ENCODE results near the gene KLHDC4.
A peak's percentile ranks its signal among the peaks of the same experiment; 100 is the strongest.
"Not testable (repeated sequence)": the region's sequence is repeated elsewhere in the genome, so short reads cannot be mapped to it uniquely, and the experiment has no call there.

KLHDC4 gene

GRCh38 chr16:87765776-87766484 is at the start of gene KLHDC4:
Gene KLHDC4, minus strand, starts transcription at chr16:87765986. Its CDS starts 96 bp downstream, at chr16:87765890.
- DNase-seq: peak; percentile 95

GRCh38 chr16:87815567-87815966 is 49.8 kb upstream of the KLHDC4 start:
- no peak for DNase-seq

GRCh38 chr16:87812200-87812656 is 46.4 kb upstream of the KLHDC4 start:
- no peak for DNase-seq

DNA sequence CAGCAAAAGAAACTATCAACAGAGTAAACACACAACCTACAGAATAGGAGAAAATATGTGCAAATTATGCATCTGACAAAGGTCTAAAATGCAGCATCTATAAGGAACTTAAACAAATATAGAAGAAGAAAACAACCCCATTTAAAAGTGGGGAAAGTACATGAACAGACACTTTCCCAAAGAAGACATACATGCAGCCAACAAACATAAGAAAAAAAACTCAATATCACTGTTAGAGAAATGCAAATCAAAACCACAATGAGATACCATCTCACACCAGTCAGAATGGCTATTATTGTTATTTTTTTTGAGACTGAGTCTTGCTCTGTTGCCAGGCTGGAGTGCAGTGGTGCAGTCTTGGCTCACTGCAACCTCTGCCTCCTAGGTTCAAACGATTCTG is 45.7 kb upstream of the KLHDC4 start:
- DNase-seq: not testable (repeated sequence)

GRCh38 chr16:87809150-87809902 is 43.5 kb upstream of the KLHDC4 start:
- DNase-seq: no peak

- no peak for DNase-seq
These were observed 42.3 kb upstream of the KLHDC4 start for GRCh38 chr16:87808108-87808507.

- peak; percentile 84 for DNase-seq
These were observed 41.1 kb upstream of the KLHDC4 start for GRCh38 chr16:87806641-87807546.

DNA sequence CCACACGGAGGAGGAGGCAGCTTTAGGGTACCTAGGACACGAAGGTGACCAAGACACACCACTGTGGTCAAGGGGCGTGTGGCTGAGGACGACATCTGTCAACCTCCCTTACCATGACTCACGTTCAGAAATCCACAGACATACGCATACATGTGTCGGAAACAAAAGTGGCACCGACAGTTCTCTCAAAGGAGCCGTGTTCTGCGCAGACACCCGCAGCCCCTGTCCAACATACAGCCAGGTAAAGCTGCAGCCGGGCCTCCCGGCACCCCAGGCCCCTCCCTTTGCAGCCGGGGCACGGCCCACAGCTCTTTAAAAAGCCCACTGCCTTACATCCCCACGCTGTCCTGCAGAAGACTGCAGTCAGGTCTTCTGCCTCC is 40.5 kb upstream of the KLHDC4 start:
- DNase-seq: no peak

- DNase-seq: no peak
These were observed 37.6 kb upstream of the KLHDC4 start for GRCh38 chr16:87803385-87803784.

DNA sequence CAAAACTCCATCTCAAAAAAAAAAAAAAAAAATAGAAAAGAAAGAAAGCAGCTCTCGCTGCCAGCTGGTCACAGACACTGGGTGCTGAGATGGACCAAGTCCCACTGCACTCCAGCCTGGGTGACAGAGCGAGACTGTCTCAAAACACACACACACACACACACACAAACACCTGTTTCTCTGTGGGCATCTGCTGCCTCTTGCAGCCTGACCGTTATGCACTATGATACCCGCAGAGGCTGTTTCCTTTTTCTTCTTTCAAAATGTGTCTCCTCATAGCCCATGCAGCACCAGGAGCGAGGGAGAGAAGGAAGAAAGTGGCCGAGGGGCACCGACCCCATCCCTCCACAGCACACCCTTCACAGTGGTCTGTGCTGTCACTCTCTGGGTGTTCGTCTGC is 36.9 kb upstream of the KLHDC4 start:
- DNase-seq: no peak

DNA sequence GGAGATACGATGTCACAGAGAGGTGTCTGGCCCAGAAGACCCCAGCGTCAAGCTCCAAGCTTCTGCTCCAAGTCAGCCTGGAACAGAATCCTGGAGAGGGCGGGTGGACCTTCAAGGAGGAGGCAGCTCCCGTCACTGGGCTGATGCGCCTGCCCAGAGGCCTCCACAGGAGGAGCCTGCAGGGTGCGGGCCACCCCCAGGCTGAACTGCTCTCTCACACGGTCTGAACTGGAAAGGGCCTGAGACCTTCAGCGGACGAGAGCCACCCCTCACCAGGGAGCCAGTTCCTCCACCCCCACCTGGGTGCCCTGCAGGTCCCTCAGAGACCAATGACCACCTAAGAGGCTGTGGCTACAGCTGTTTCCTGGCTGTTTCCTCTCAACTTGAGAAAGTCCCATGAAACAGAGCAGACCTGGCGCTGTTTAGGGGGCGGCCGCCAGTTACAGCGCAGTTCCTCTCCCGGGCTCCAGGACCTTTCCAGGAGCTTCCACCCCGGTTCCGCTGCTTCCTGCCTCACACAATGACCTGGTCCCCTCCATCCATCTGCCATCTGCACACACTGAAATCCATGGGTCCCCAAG is 36.0 kb upstream of the KLHDC4 start:
- DNase-seq: no peak

GRCh38 chr16:87800497-87800896 is 34.7 kb upstream of the KLHDC4 start:
- DNase-seq: no peak

DNA sequence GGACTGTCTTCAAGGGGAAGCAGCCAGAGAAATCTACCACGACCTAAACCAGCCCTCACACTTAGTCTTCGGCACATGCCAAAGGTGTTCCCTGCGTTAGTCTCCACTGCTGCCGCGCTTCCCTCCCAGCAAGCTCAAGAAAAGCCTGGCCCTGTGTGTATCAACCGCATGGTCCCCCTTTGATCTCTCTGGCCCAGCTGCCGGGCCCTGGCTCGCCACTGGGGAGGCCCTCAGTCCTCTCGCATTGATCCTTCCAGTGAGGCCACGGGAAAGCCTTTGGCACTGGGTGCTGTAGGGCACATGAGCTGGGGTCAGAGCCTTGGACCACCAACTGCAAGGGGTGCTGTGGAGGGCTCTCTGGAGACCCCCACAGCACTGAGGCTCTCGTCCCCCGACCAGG is 29.6 kb upstream of the KLHDC4 start:
- no peak for DNase-seq

DNA sequence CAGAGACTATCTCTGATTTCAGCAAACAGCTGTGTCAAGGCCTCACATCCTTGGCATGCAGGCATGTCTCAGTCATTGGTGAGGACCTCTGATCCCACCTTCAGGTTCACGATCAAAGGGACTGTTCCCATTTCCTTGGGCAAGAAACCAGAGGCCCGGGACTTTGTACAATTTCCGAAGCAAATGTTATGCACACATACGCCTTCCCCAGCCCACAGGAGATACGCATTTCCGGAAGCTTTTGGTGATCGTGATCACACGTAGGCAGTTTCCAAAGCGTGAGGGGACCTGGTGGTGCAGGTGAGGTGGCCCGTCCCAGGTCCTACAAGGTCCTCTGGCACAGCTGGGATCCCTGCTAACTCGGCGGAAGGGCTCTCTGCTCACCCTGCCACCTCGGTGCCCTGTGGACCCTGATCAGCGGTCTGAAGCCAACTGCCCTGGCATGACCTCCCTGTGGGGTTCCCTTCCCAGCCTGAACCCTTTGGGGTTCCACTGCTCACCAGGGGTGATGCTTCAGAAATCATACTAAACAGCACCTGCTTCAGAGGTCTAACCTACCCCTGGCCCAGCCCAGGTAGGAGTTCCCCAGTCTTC is 28.8 kb upstream of the KLHDC4 start:
- DNase-seq: no peak

GRCh38 chr16:87792205-87792565 is 26.4 kb upstream of the KLHDC4 start:
- no peak for DNase-seq

DNA sequence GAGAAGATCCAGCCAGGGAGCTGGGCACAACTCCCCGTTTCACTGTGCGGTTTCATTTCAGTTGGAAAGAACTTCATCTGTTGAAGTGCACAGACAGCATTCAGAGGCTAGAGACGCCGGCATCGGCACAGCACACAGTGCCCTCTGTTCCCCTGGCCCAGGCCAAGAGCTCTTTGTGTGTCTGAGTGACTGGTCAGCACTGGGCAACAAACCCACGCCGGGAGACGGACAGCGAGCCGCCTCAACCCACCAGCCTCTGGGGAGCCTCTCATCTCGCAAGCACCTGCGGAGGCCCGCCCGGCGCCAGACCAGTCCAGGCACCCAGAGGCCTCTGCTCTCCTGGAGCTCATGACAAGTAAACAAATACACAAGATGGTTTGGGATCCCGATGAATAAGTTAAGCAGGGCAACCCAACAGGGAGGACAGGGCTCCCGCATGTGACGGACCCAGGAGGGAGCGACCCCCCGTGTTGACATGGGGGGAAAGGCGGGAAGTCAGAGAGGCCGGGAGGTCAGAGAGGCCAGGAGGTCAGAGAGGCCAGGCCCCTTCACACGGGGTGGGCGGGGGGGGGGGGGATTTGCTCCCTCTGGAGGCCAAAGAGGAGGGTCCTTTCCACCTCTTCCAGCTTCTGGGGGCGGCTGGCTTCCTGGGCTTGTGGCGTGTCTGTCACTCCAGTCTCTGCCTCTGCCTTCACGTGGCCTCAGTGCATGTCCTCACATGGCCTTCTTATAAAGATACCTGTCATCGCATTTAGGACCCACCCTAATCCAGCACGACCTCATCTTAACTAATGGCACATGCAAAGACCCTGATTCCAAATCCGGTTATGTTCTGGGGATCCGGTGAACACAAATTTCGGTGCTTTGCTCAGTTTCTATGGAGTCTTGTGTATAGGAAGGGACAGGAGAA is 25.8 kb upstream of the KLHDC4 start:
- no peak for DNase-seq

DNA sequence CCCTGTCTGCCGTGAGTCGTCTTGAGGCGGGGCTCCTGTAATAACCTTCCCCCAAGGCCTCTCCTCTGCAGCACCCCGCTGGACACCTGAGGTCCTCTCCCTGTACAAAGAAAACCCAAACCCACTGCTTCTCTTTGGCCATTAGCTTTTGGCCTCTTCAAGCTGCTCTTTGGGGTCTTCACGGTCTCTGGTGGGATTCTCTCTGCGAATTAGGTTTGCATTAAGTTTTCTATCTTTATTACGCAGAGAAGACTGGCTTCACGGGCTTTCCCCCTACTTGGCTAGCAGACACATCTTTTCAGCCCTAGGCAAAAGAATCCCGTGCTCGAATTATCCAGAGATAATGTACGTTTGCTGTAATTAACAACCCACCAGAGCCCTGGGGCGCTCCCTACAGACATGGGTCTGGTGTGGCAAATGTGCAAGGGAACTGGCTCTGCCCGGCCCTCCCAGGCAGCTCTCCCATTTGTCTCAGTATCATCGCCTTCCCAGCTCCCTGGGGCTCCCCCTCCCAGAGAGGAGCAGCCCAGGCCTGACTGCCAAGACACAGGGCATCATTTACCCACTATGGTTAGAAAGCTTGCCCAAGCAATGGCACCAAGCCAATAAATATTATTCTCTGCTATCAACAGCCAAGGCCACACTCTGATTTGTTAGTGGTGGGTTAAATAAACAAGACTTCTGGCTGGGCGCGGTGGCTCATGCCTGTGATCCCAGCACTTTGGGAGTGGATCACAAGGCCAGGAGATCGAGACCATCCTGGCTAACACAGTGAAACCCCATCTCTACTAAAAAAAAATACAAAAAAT is 24.7 kb upstream of the KLHDC4 start:
- DNase-seq: no peak

DNA sequence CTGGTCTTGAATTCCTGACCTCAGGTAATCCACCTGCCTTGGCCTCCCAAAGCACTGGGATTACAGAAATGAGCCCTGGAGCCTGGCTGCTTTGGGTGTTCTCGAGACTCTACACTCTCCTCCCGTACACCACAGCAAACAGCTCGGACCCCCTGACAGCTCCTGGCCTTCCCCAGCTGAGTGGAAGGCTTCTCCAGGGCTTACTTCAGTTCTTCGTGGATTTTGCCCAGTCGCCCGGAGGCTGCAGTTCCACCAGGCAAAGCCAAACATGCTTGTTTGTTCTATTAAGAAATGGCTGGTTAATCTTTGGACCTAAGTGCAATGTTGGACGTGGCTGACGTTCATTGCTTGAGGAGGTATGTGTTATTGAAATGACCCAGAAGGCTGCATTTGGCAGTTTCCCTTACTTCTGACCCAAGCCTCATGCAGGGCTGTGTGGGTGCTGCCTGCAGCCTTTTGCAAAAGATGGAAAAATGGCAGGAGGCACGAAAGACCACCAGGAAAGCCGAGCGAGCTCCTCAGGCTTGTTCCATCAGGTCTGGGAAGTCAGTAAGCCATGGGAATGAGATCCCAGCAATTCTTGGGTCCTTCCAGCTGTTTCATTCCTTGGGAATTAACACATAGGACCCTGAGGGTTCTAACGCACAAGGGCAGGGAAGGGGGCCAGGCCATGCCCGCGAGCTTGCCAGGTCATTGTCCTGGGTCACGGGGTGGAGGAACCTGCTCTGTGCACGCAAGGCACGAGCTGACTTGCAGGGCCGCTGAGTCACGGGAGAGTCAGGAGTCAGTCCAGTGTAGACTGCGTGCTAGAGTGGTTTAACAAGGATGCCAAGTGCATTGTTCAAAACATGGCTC is 23.9 kb upstream of the KLHDC4 start:
- no peak for DNase-seq

DNA sequence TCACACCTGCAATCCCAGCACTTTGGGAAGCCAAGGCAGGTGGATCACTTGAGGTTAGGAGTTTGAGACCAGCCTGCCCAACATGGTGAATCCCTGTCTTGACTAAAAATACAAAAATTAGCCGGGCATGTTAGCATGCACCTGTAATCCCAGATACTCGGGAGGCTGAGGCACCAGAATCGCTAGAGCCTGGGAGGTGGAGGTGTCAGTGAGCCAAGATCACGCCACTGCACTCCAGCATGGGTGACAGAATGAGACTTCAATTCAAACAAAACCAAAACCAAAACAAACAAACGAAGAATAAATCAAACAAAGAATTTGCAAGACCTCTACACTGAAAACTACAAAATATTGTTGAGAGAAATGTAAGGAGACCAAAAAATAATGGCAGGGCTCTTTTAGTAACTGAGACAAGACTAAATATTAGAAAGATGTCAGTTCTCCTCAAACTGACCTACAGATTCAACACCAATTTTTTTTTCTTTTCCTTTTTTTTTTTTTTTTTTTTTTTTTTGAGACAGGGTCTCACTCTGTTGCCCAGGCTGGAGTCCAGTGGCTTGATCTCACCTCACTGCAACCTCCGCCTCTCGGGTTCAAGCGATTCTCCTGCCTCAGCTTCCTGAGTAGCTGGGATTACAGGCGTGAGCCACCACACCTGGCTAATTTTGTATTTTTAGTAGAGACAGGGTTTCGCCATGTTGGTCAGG is 23.1 kb upstream of the KLHDC4 start:
- DNase-seq: not testable (repeated sequence)

Data from activated CD8-positive, alpha-beta memory T cell treated with anti-CD3 and anti-CD28 coated beads for 24 hours (primary cell).